IPS-20b (cell line): ENCODE measurements around the gene UTRN.
A peak's percentile ranks its signal among the peaks of the same experiment; 100 is the strongest.

Experiments
- H3K27ac ChIP-seq: one replicate; pipeline ENCODE4 v1.5.1; 2013; ENCODE audit warnings: low read length
- H3K27me3 ChIP-seq: 2 replicates; pipeline ENCODE4 v1.6.1; 2013; ENCODE audit warnings: mild to moderate bottlenecking, low read length, inconsistent platforms; ENCODE audit not compliant: insufficient read depth
- H3K36me3 ChIP-seq: 2 replicates; pipeline ENCODE4 v1.6.1; 2013; ENCODE audit warnings: low read depth, mild to moderate bottlenecking, inconsistent platforms, low read length, moderate library complexity; ENCODE audit not compliant: insufficient read depth
- H3K4me1 ChIP-seq: 2 replicates; pipeline ENCODE4 v1.6.1; 2013; ENCODE audit warnings: mild to moderate bottlenecking, control low read depth, inconsistent platforms, low read length, moderate library complexity; ENCODE audit not compliant: insufficient read depth
- H3K4me3 ChIP-seq: 2 replicates; pipeline ENCODE4 v1.5.1; 2013; ENCODE audit warnings: mild to moderate bottlenecking, low read length, inconsistent platforms
- H3K9ac ChIP-seq: 2 replicates; pipeline ENCODE4 v1.6.1; 2013; ENCODE audit warnings: low read depth, mild to moderate bottlenecking, inconsistent platforms, low read length, moderate library complexity
- H3K9me3 ChIP-seq: 2 replicates; pipeline ENCODE4 v1.6.1; 2013; ENCODE audit warnings: mild to moderate bottlenecking, low read depth, low read length, inconsistent platforms; ENCODE audit not compliant: insufficient read depth

The UTRN gene

DNA sequence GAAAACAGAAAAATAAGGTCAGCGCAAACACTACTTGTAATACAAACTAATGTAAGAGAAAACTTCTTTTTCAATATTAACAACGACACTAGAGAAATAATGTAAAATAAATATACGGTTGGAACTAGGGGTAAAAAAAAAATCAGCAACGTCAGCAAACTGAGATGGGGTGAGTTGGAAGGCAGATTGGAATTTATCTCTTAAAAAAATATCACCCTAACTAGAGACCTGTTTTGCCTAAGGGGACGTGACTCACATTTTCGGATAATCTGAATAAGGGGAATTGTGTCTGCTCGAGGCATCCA is 705 bp upstream of the UTRN start:
- Histone ChIP-seq H3K36me3 (no peaks in the 10 kb centered on the region), H3K4me3 (peak overlapping the region; percentile 94), H3K27ac (no peak overlapping the region), H3K4me1 (peaks cover 15% of the 10 kb centered on the region), H3K9me3 (no peaks in the 10 kb centered on the region), H3K27me3 (peaks cover 41% of the 10 kb centered on the region), H3K9ac (peak overlapping the region; percentile 82)

GRCh38 chr6:144285548-144285797 is 338 bp downstream of the UTRN start:
- Histone ChIP-seq H3K4me3 (peak overlapping the region; percentile 94), H3K36me3 (no peaks in the 10 kb centered on the region), H3K27me3 (peaks cover 41% of the 10 kb centered on the region), H3K4me1 (peaks cover 6% of the 10 kb centered on the region), H3K9me3 (no peaks in the 10 kb centered on the region), H3K9ac (peak overlapping the region; percentile 82), H3K27ac (peak overlapping the region; percentile 22)

- H3K27ac ChIP-seq, result no peak overlapping the region
- peak overlapping the region; percentile 82 for H3K9ac ChIP-seq
- peaks cover 6% of the 10 kb centered on the region for H3K4me1 ChIP-seq
- no peaks in the 10 kb centered on the region for H3K9me3 ChIP-seq
- peak overlapping the region; percentile 94 for H3K4me3 ChIP-seq
- no peaks in the 10 kb centered on the region for H3K36me3 ChIP-seq
- peaks cover 41% of the 10 kb centered on the region for H3K27me3 ChIP-seq
Measured at GRCh38 chr6:144285798-144286502, 815 bp downstream of the UTRN start.

- H3K36me3 ChIP-seq, result no peaks in the 10 kb centered on the region
- H3K4me3 ChIP-seq, result peak overlapping the region; percentile 94
- H3K4me1 ChIP-seq, result peaks cover 6% of the 10 kb centered on the region
- H3K27ac ChIP-seq, result no peak overlapping the region
- H3K9me3 ChIP-seq, result no peaks in the 10 kb centered on the region
- peak overlapping the region; percentile 82; the same call in 1 of the 2 replicates for H3K9ac ChIP-seq
- H3K27me3 ChIP-seq, result peaks cover 41% of the 10 kb centered on the region
Measured at GRCh38 chr6:144286503-144287393, 1.6 kb downstream of the UTRN start.

GRCh38 chr6:144289006-144289405 is 3.9 kb downstream of the UTRN start:
- H3K27me3 ChIP-seq, result peaks cover 30% of the 10 kb centered on the region
- H3K4me1 ChIP-seq, result peaks cover 6% of the 10 kb centered on the region
- H3K9me3 ChIP-seq, result no peaks in the 10 kb centered on the region

DNA sequence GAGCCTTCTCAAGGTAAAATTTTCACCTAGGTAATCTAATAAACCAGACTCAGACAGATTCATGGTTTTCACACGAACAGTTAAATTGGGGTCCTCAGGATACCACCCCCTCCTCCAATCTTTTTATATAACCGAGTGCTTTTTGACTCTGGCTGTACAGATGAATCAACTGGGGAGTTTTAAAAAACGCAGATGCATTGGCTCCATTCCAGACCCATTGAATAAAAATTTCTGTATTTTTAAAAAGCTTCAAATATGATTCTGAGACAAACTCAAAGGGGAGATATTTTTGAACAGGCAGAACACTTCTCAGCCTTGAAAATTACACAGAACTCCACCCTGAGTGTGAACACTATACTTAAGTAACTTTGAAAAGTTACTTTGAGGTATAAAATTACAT is 7.2 kb downstream of the UTRN start:
- H3K9ac ChIP-seq, result no peak overlapping the region
- H3K27ac ChIP-seq, result no peak overlapping the region

More at GRCh38 chr6:144289006-144289405, 3.9 kb downstream of the UTRN start:
- no peak overlapping the region for H3K9ac ChIP-seq
- peaks cover 8% of the 10 kb centered on the region; the same call in 1 of the 2 replicates for H3K36me3 ChIP-seq
- no peak overlapping the region for H3K4me3 ChIP-seq
- H3K27ac ChIP-seq, result no peak overlapping the region

DNA sequence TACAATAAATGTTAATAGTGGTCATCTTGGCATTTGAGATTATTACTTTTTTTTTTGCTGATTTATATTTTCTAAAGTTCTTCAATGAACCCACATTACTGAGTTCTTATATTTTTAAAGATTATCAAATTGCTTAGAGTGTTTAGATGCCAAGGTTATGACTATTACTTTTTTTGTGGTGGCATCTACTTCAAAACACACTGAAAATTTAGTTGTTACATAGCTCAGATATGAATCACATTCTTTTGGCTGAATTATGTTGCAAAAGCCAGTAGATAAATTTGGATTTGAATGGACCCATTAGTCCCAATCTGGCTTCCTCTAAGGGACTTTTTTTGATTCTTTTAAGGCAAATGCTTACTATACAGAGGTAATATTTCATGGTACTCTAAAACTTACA is 8.9 kb downstream of the UTRN start:
- Histone ChIP-seq H3K9ac (no peak overlapping the region), H3K36me3 (peaks cover 23% of the 10 kb centered on the region), H3K27me3 (no peaks in the 10 kb centered on the region), H3K9me3 (no peaks in the 10 kb centered on the region), H3K4me1 (no peaks in the 10 kb centered on the region), H3K27ac (no peak overlapping the region), H3K4me3 (no peak overlapping the region)

More for the DNA sequence above, 7.2 kb downstream of the UTRN start:
- H3K9me3 ChIP-seq, result no peaks in the 10 kb centered on the region
- peaks cover 9% of the 10 kb centered on the region for H3K27me3 ChIP-seq
- H3K4me1 ChIP-seq, result peaks cover 6% of the 10 kb centered on the region
- no peak overlapping the region for H3K4me3 ChIP-seq
- peaks cover 23% of the 10 kb centered on the region for H3K36me3 ChIP-seq

GRCh38 chr6:144295211-144295610 is 10.1 kb downstream of the UTRN start:
- no peak overlapping the region for H3K9ac ChIP-seq
- no peak overlapping the region for H3K27ac ChIP-seq

GRCh38 chr6:144295981-144296767 is 11.0 kb downstream of the UTRN start:
- Histone ChIP-seq H3K4me1 (no peaks in the 10 kb centered on the region), H3K9ac (no peak overlapping the region), H3K27ac (no peak overlapping the region), H3K27me3 (no peaks in the 10 kb centered on the region), H3K9me3 (no peaks in the 10 kb centered on the region), H3K4me3 (no peak overlapping the region), H3K36me3 (peaks cover 23% of the 10 kb centered on the region)

More at GRCh38 chr6:144295211-144295610, 10.1 kb downstream of the UTRN start:
- H3K9me3 ChIP-seq, result no peaks in the 10 kb centered on the region
- no peak overlapping the region for H3K4me3 ChIP-seq
- H3K4me1 ChIP-seq, result no peaks in the 10 kb centered on the region
- H3K36me3 ChIP-seq, result peaks cover 23% of the 10 kb centered on the region
- H3K27me3 ChIP-seq, result no peaks in the 10 kb centered on the region

DNA sequence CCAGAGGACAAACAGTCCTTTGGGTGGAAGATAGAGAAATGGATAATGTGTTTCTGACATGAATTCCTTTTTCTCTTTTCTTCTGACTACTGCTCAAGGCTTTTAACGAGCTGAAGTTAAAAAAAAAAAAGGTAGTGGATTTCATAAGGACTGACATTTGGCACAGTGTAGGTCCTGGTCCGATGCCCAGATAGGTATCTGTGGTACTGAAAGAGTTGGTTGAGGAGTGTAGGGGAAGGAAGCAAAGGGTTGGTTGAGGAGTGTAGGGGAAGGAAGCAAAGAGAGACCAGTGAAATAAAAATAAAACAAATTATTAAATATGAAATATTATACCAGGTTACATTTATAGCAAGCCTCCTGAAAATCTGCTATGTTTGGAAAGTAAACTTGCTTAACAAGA is 11.8 kb downstream of the UTRN start:
- H3K9me3 ChIP-seq, result no peaks in the 10 kb centered on the region
- no peaks in the 10 kb centered on the region for H3K4me1 ChIP-seq
- peaks cover 23% of the 10 kb centered on the region for H3K36me3 ChIP-seq
- no peak overlapping the region for H3K27ac ChIP-seq
- no peak overlapping the region for H3K9ac ChIP-seq
- H3K27me3 ChIP-seq, result no peaks in the 10 kb centered on the region
- H3K4me3 ChIP-seq, result no peak overlapping the region

DNA sequence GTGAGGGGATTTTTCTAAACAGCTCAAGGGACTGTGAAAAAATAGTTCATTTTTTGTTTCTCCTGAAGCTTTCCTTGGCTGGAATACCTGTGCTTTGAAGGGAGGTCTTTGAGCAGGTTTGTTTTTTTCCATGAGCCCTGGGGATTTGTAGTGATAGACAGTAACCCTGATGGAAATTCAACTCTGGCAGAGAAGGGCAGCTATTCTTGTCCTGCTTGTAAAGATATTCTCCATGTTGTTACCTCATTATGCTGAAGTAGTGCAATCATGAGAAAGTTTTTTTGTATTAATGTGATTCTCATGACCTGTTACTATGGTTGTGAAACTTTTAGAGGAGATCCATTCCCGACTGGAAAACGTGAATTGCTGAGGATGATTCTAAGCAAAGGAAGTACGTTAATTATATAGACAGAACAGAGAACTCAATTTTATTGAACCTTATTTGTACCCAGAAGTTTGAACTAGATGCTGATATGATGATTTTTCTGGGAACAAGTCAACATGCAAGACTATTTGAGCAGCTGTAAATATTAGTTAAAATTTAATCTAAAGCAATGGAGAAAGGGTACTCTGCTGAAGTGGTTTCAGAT is 12.5 kb downstream of the UTRN start:
- Histone ChIP-seq H3K27ac (no peak overlapping the region), H3K36me3 (peaks cover 21% of the 10 kb centered on the region), H3K9ac (no peak overlapping the region), H3K4me1 (no peaks in the 10 kb centered on the region), H3K27me3 (no peaks in the 10 kb centered on the region), H3K4me3 (no peak overlapping the region), H3K9me3 (no peaks in the 10 kb centered on the region)
